IMR-90 (cell line): ENCODE data around the gene METTL8. TPM values are rescaled to one million over a fixed set of nuclear protein-coding genes. Genes with fewer than 3 reads are reported as not detected.

Source experiments
- ATAC-seq: fragments of 200-7000 bp; cut with Tn5 transposase; 2 replicates; pipeline ENCODE4 v1.9.1; 2020; ENCODE audit warnings: low read depth, mild to moderate bottlenecking, moderate library complexity
- BruUV-seq: library from RNA; stranded (reverse); fragments of 400-500 nt; replicated peaks from 2 replicates; lab custom pipeline; 2021; lab: Mats Ljungman, UMichigan
- CTCF ChIA-PET: fragments of 300-600 bp; formaldehyde crosslinking; extraction: SDS; loops from one replicate; lab custom pipeline; 2021; ENCODE audit warnings: antibody characterized with exemption; lab: Yijun Ruan, JAX
- POLR2A ChIA-PET: fragments of 300-600 bp; sonication (Branson Sonifier 250); formaldehyde crosslinking; loops from one replicate; lab custom pipeline; 2022; ENCODE audit warnings: antibody characterized with exemption; ENCODE audit not compliant: unreplicated experiment; lab: Charles Lee
- DNase-seq: peaks from one replicate; pipeline ENCODE4 v3.0.0; 2013
- H2AFZ ChIP-seq: replicated peaks from 2 replicates; pipeline ENCODE3; 2013; ENCODE audit warnings: low read length, mild to moderate bottlenecking; ENCODE audit not compliant: poor library complexity
- H2AK5ac ChIP-seq: 2 replicates; pipeline ENCODE4 v1.6.1; 2013; ENCODE audit warnings: low read depth, low read length, inconsistent platforms
- H2AK9ac ChIP-seq: replicated peaks from 2 replicates; pipeline ENCODE3; 2013; ENCODE audit warnings: mild to moderate bottlenecking, low read depth, low read length, moderate library complexity; ENCODE audit not compliant: poor library complexity
- H2BK120ac ChIP-seq: 2 replicates; pipeline ENCODE4 v1.6.1; 2013; ENCODE audit warnings: low read depth, low read length, inconsistent platforms
- H2BK15ac ChIP-seq: 3 replicates; pipeline ENCODE4 v1.6.1; 2013; ENCODE audit warnings: low read depth, low read length, inconsistent platforms
- H2BK20ac ChIP-seq: 2 replicates; pipeline ENCODE4 v1.6.1; 2013; ENCODE audit warnings: low read depth, mild to moderate bottlenecking, inconsistent platforms, low read length, moderate library complexity
- H2BK5ac ChIP-seq: 2 replicates; pipeline ENCODE4 v1.6.1; 2013; ENCODE audit warnings: mild to moderate bottlenecking, low read depth, low read length, inconsistent platforms; ENCODE audit not compliant: poor library complexity, severe bottlenecking
- H3K14ac ChIP-seq: replicated peaks from 2 replicates; pipeline ENCODE4 v1.6.1; 2013; ENCODE audit warnings: low read depth, low read length, inconsistent platforms
- H3K18ac ChIP-seq: 2 replicates; pipeline ENCODE4 v1.6.1; 2013; ENCODE audit warnings: low read depth, low read length, control low read depth
- H3K23ac ChIP-seq: 2 replicates; pipeline ENCODE4 v1.6.1; 2013; ENCODE audit warnings: low read depth, low read length, inconsistent platforms
- H3K27ac ChIP-seq: 2 replicates; pipeline ENCODE4 v1.5.1; 2013; ENCODE audit warnings: mild to moderate bottlenecking, control low read depth, low read length; ENCODE audit not compliant: insufficient read depth
- H3K27me3 ChIP-seq: 2 replicates; pipeline ENCODE4 v1.6.1; 2013; ENCODE audit warnings: low read length; ENCODE audit not compliant: control insufficient read depth, insufficient read depth
- H3K36me3 ChIP-seq: 2 replicates; pipeline ENCODE4 v1.6.1; 2013; ENCODE audit warnings: low read length, mixed read lengths; ENCODE audit not compliant: control insufficient read depth, insufficient read depth
- H3K4ac ChIP-seq: 2 replicates; pipeline ENCODE4 v1.6.1; 2013; ENCODE audit warnings: low read depth, low read length, inconsistent platforms
- H3K4me1 ChIP-seq: 2 replicates; pipeline ENCODE4 v1.6.1; 2013; ENCODE audit warnings: low read length, mixed read lengths; ENCODE audit not compliant: control insufficient read depth, insufficient read depth
- H3K4me2 ChIP-seq: 2 replicates; pipeline ENCODE4 v1.6.1; 2013; ENCODE audit warnings: low read depth, mild to moderate bottlenecking, control low read depth, low read length, moderate library complexity
- H3K4me3 ChIP-seq: 2 replicates; pipeline ENCODE4 v1.5.1; 2013; ENCODE audit warnings: low read depth, mild to moderate bottlenecking, control low read depth, low read length, moderate library complexity; ENCODE audit not compliant: insufficient read depth
- H3K56ac ChIP-seq: 2 replicates; pipeline ENCODE4 v1.6.1; 2013; ENCODE audit warnings: low read length, inconsistent platforms; ENCODE audit not compliant: insufficient read depth; ENCODE audit errors: extremely low read depth
- H3K79me1 ChIP-seq, 2 experiments: 2 replicates each; pipeline ENCODE4 v1.6.1; 2013; ENCODE audit warnings: low read length in 2 of 2, inconsistent platforms in 1 of 2, low read depth in 1 of 2
- H3K9ac ChIP-seq: 2 replicates; pipeline ENCODE4 v1.6.1; 2013; ENCODE audit warnings: low read depth, low read length, control low read depth
- H3K9me1 ChIP-seq: 2 replicates; pipeline ENCODE4 v1.6.1; 2013; ENCODE audit warnings: low read length, inconsistent platforms; ENCODE audit not compliant: insufficient read depth
- H3K9me3 ChIP-seq: 2 replicates; pipeline ENCODE4 v1.6.1; 2013; ENCODE audit warnings: low read length; ENCODE audit not compliant: control insufficient read depth, insufficient read depth
- H4K20me1 ChIP-seq: 2 replicates; pipeline ENCODE4 v1.6.1; 2013; ENCODE audit warnings: low read length, inconsistent platforms; ENCODE audit not compliant: insufficient read depth
- H4K5ac ChIP-seq: 2 replicates; pipeline ENCODE4 v1.6.1; 2013; ENCODE audit warnings: mild to moderate bottlenecking, low read depth, low read length, control low read depth
- H4K8ac ChIP-seq, 2 experiments: 2 replicates each; pipeline ENCODE4 v1.6.1; 2013; ENCODE audit warnings: low read depth in 2 of 2, low read length in 2 of 2, control low read depth in 1 of 2, inconsistent platforms in 1 of 2
- H4K91ac ChIP-seq: 2 replicates; pipeline ENCODE4 v1.6.1; 2013; ENCODE audit warnings: low read depth, low read length, inconsistent platforms; ENCODE audit not compliant: insufficient read depth
- CEBPB ChIP-seq: IDR thresholded peaks from 2 replicates; pipeline ENCODE4 v1.6.1; 2012; ENCODE audit warnings: low read depth, low read length, improper control_type of control experiment
- WGBS, 2 experiments: methylation state at CpG; one replicate each; pipeline versions ENCODE4 v1.1.5 to v1.1.7; 2013; ENCODE audit warnings: missing lambda C conversion rate in 2 of 2; ENCODE audit not compliant: insufficient read length in 1 of 2; ENCODE audit errors: extremely low coverage in 2 of 2; 5-methylcytosine and 5-hydroxymethylcytosine counted together
- dilution Hi-C: fragments of 300-500 bp; cut with HindIII; formaldehyde crosslinking; loops from one replicate; pipeline ENCODE4 v1.14.3; 2018; ENCODE audit warnings: low sequenced_read_pairs; ENCODE audit not compliant: unreplicated experiment
- in situ Hi-C: fragments of 300-500 bp; cut with MboI; formaldehyde crosslinking; loops from 3 replicates; pipeline ENCODE4 v1.14.3; 2019; ENCODE audit warnings: low sequenced_read_pairs, inconsistent platforms, mixed read lengths
- intact Hi-C: fragments of 100-400 bp; cut with micrococcal nuclease; formaldehyde crosslinking; loops from 2 replicates; pipeline ENCODE4 v1.10.0; 2022
- polyA plus RNA-seq, 3 experiments: library from polyadenylated mRNA; depleted of rRNA; stranded (reverse); fragments of >200 nt; gene quantifications; 2 replicates each; pipeline ENCODE4 v1.2.3, GENCODE V29; 2012; ENCODE audit warnings: low replicate concordance in 1 of 3
- total RNA-seq: library from RNA; depleted of rRNA; stranded (reverse); fragments of >200 nt; gene quantifications from 2 replicates; pipeline ENCODE4 v1.2.3, GENCODE V29; 2012

Gene METTL8
- total and polyA plus RNA-seq, 2 of the 4 experiments (the other 2 are of a cell fraction): 6.9 to 10.6 TPM

DNA sequence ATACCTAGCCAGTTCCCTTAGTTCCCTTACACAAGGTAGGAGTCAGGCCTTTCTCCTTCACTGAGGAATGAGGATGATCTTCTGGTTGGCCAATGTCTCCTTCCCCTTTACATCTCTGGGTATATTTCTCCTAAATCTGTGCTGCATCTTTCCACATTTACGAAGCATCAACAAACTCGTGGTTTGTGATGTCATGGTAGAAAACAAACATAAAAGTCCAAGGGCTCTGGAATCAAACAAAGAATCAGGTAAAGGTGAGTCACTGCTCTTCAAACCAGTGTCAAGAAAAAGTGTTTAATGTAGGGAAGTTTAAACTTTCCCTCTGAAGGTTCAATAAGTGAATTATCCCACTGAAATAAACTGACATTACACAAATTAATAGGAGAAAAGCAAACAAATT, 122.9 kb downstream of the METTL8 start:
- Histone ChIP-seq H3K18ac (no peak overlapping the region), H2AK9ac (no peak overlapping the region), H3K56ac (no peak overlapping the region), H3K9me1 (no peaks in the 10 kb centered on the region; the same call in 1 of the 2 replicates), H2AK5ac (no peak overlapping the region), H3K14ac (no peak overlapping the region), H3K4me1 (no peaks in the 10 kb centered on the region; the same call in 1 of the 2 replicates), H3K9me3 (peaks cover 4% of the 10 kb centered on the region; the same call in 1 of the 2 replicates), H3K27me3 (no peaks in the 10 kb centered on the region), H3K4ac (no peak overlapping the region), H2BK5ac (no peak overlapping the region), H3K36me3 (no peaks in the 10 kb centered on the region), H3K27ac (no peak overlapping the region), H2BK120ac (no peak overlapping the region), H3K79me1 (no peaks in the 10 kb centered on the region), H4K20me1 (no peaks in the 10 kb centered on the region), H2BK15ac (no peak overlapping the region), H2BK20ac (no peak overlapping the region), H3K9ac (no peak overlapping the region), H2AFZ (no peak overlapping the region), H3K4me2 (no peak overlapping the region), H3K4me3 (no peak overlapping the region), H4K91ac (no peak overlapping the region), H4K5ac (no peak overlapping the region), H3K23ac (no peak overlapping the region), H4K8ac (no peak overlapping the region)
- WGBS, 2 experiments: no CpG with 5 or more reads among the region's 2 CpGs
- no peak for TF ChIP-seq CEBPB
- CTCF ChIA-PET: no interaction called here
- DNase-seq (no peak), ATAC-seq (no peak)
- in situ Hi-C loops: no loop called here
- intact Hi-C loops: no loop called here
- POLR2A ChIA-PET: no interaction called here
- BruUV-seq: no TSS peak
- dilution Hi-C loops: no loop called here
